Suprapubic skin (tissue), 4 donors: ENCODE measurements around the gene ELMO3. TPM values are rescaled to one million over a fixed set of nuclear protein-coding genes. Genes with fewer than 3 reads are reported as not detected.
A peak's percentile ranks its signal among the peaks of the same experiment; 100 is the strongest.

Experiments
- DNase-seq, 2 donors: peaks; one replicate each; pipeline ENCODE4 v3.0.0-alpha.2; 2019; ENCODE audit warnings: low spot score in 2 of 2
- H3K27ac ChIP-seq: fragments of 200-600 bp; sonication (generic); one replicate; pipeline ENCODE4 v1.5.1; 2019
- H3K27me3 ChIP-seq: fragments of 200-600 bp; sonication (generic); one replicate; pipeline ENCODE4 v1.5.1; 2019
- H3K36me3 ChIP-seq: fragments of 200-600 bp; sonication (generic); one replicate; pipeline ENCODE4 v1.5.1; 2019
- H3K4me1 ChIP-seq: fragments of 200-600 bp; sonication (generic); one replicate; pipeline ENCODE4 v1.5.1; 2019
- H3K4me3 ChIP-seq: fragments of 200-600 bp; sonication (generic); one replicate; pipeline ENCODE4 v1.5.1; 2019; ENCODE audit warnings: mild to moderate bottlenecking
- H3K9me3 ChIP-seq: fragments of 200-600 bp; sonication (generic); one replicate; pipeline ENCODE4 v1.5.1; 2019
- EP300 ChIP-seq: sonication (generic); formaldehyde crosslinking; IDR thresholded peaks from one replicate; pipeline ENCODE4 v1.6.1; 2017; ENCODE audit warnings: antibody characterized with exemption
- POLR2A ChIP-seq, 2 donors: fragments of 450-650 bp; IDR thresholded peaks; one replicate each; pipeline ENCODE4 v1.6.1; 2017; ENCODE audit warnings: antibody characterized with exemption in 2 of 2, mild to moderate bottlenecking in 2 of 2, moderate library complexity in 2 of 2
- POLR2AphosphoS5 ChIP-seq, 3 donors: sonication (generic); formaldehyde crosslinking; IDR thresholded peaks; one replicate each; pipeline ENCODE4 v1.6.1; 2017; ENCODE audit warnings: antibody characterized with exemption in 3 of 3
- WGBS: methylation state at CpG from one replicate; pipeline ENCODE4 v1.1.5; 2018; 5-methylcytosine and 5-hydroxymethylcytosine counted together
- total RNA-seq, 4 donors: library from RNA; depleted of rRNA; stranded (reverse); fragments of >200 nt; gene quantifications; one replicate each; pipeline ENCODE4 v1.1.0, GENCODE V29; 2016
- TF ChIP-seq, protein P1 (sequence below), 2 donors: fragments of 200-600 bp in 1 of 2; fragments of 450-650 bp in 1 of 2; sonication (generic) in 1 of 2; IDR thresholded peaks; one replicate each; pipeline ENCODE4 v1.5.1; 2016 to 2019; ENCODE audit warnings: antibody characterized with exemption in 2 of 2, mild to moderate bottlenecking in 1 of 2, moderate library complexity in 1 of 2

Gene ELMO3
- total RNA-seq, 4 donors from 2014 or later = 48.0 to 77.6 (median 56.7) TPM

DNA sequence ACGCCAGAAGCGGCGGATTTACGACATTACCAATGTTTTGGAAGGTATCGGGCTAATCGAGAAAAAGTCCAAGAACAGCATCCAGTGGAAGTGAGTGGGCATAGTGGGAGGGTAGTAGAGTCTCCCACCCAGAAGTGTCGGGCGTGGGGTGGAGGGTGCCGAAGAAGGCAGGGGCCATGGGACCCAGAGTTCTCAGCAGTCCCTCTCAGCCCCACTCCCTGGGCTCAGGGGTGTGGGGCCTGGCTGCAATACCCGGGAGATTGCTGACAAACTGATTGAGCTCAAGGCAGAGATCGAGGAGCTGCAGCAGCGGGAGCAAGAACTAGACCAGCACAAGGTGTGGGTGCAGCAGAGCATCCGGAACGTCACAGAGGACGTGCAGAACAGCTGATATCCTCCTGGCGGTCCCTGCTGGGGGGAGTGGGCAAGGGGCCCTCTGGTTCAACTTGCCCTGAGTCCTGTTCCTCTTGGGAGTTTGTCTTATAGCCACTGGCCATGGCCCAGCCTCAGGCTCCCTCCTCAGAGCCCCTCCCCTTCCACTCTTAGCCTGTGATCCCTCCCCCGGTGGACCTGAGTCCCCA, 6.1 kb upstream of the ELMO3 start:
- no peaks in the 10 kb centered on the region for H3K9me3 ChIP-seq
- H3K4me1 ChIP-seq = peaks cover 36% of the 10 kb centered on the region
- peak overlapping the region; percentile 83 for H3K4me3 ChIP-seq
- H3K27ac ChIP-seq = peak overlapping the region; percentile 55
- WGBS = 25% methylated on average over 17 of the region's 17 CpGs
- DNase-seq = no peak
- H3K36me3 ChIP-seq = peaks cover 41% of the 10 kb centered on the region
- no peaks in the 10 kb centered on the region for H3K27me3 ChIP-seq
- TF ChIP-seq POLR2A (IDR thresholded peaks at IDR 0.05) (no peak), POLR2AphosphoS5 (IDR thresholded peaks at IDR 0.05) (no peak), EP300 (no peak)
- TF ChIP-seq, protein P1, sequence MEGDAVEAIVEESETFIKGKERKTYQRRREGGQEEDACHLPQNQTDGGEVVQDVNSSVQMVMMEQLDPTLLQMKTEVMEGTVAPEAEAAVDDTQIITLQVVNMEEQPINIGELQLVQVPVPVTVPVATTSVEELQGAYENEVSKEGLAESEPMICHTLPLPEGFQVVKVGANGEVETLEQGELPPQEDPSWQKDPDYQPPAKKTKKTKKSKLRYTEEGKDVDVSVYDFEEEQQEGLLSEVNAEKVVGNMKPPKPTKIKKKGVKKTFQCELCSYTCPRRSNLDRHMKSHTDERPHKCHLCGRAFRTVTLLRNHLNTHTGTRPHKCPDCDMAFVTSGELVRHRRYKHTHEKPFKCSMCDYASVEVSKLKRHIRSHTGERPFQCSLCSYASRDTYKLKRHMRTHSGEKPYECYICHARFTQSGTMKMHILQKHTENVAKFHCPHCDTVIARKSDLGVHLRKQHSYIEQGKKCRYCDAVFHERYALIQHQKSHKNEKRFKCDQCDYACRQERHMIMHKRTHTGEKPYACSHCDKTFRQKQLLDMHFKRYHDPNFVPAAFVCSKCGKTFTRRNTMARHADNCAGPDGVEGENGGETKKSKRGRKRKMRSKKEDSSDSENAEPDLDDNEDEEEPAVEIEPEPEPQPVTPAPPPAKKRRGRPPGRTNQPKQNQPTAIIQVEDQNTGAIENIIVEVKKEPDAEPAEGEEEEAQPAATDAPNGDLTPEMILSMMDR (IDR thresholded peaks at IDR 0.05) = no peak

DNA sequence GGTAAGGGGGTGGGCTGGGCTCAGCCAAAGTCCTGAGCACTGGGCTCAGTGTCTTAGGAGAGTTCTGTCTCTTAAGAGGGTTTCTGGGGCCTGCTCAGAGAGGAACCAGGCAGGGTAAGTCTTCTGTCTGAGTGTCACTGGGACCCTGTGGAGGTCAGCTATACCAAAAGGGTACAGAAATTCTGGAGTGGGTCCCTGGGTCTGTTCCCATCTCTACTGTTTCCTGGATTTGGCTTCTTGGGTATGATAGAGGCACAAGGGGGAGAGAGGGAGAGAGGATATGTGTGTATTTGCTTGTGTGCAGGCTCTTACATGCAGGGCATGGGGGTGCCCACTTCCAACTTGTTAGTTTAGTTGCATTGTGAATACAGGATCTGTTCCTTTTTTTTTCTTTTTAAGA, 5.4 kb upstream of the ELMO3 start:
- Histone ChIP-seq H3K27ac (no peak overlapping the region), H3K36me3 (peaks cover 44% of the 10 kb centered on the region), H3K4me1 (peaks cover 43% of the 10 kb centered on the region), H3K27me3 (no peaks in the 10 kb centered on the region), H3K4me3 (peak overlapping the region; percentile 83), H3K9me3 (no peaks in the 10 kb centered on the region)
- TF ChIP-seq POLR2A (IDR thresholded peaks at IDR 0.05) (no peak), POLR2AphosphoS5 (IDR thresholded peaks at IDR 0.05) (no peak), EP300 (no peak)
- TF ChIP-seq, protein P1 (IDR thresholded peaks at IDR 0.05) = no peak
- no peak for DNase-seq

DNA sequence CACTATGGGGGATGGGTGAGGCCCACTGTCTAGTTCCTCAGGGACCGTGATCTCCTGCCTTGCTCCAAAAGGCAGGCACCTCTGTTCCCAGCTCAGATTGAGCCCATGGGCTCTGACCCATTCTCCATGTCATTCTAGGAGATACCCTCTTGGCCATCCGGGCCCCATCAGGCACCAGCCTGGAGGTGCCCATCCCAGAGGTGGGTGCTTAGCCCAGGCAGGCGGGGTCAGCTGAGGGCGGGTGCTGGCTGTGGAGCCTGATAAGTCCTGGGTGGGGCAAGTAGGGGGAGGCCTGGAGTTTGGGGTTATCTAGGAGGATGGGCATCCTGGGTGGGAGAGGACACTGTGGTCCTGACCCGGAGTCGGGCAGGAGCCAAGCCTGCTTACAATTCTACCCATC, 4.7 kb upstream of the ELMO3 start:
- Histone ChIP-seq H3K9me3 (no peaks in the 10 kb centered on the region), H3K27me3 (no peaks in the 10 kb centered on the region), H3K4me1 (peaks cover 50% of the 10 kb centered on the region), H3K4me3 (no peak overlapping the region), H3K27ac (no peak overlapping the region), H3K36me3 (peaks cover 44% of the 10 kb centered on the region)
- 84% methylated on average over 6 of the region's 6 CpGs for WGBS
- no peak for DNase-seq
- no peak for TF ChIP-seq POLR2A (IDR thresholded peaks at IDR 0.05)
- TF ChIP-seq, protein P1 (IDR thresholded peaks at IDR 0.05) = no peak
- TF ChIP-seq POLR2AphosphoS5 (IDR thresholded peaks at IDR 0.05) = no peak
- no peak for TF ChIP-seq EP300

DNA sequence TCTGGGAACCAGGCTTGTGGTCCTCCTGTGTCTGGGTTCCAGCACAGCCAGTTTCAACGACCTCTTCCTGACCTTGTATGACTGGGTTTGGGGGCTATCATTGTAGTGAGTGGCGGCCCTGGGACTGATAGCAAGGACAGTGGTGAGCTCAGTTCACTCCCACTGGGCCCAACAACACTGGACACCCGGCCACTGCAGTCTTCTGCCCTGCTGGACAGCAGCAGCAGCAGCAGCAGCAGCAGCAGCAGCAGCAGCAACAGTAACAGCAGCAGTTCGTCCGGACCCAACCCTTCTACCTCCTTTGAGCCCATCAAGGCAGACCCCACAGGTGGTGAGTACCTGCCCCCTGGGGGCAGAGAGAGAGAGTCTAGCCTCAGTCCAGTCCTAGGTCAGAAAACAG, 3.3 kb upstream of the ELMO3 start:
- WGBS = 70% methylated on average over 2 of the region's 5 CpGs
- peaks cover 60% of the 10 kb centered on the region for H3K4me1 ChIP-seq
- no peak overlapping the region for H3K27ac ChIP-seq

DNA sequence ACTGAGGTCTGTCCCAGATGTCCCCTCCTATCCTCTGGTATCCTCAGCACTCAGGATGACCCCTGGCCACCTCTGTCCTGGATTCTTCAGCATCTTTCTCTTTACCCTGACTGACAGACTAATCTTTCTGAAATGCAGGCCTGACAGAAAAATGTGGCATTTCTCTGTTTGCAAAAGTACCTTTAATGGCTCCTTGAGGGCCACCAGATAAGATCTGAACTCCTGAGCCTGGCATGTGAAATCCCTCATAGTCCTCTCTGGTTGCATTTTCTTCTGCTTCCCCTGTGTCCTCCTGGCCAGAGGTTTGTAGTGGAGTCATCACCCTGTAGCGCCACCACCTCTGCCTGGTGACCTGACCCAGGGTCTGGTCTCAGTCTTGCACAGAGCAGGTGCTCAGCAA, 2.0 kb upstream of the ELMO3 start:
- no peak overlapping the region for H3K27ac ChIP-seq
- no peaks in the 10 kb centered on the region for H3K27me3 ChIP-seq
- H3K36me3 ChIP-seq = peaks cover 52% of the 10 kb centered on the region
- no peaks in the 10 kb centered on the region for H3K9me3 ChIP-seq
- 100% methylated on average over 1 of the region's 1 CpG for WGBS
- TF ChIP-seq EP300 = no peak
- TF ChIP-seq, protein P1 (IDR thresholded peaks at IDR 0.05) = no peak
- no peak for TF ChIP-seq POLR2A (IDR thresholded peaks at IDR 0.05)
- TF ChIP-seq POLR2AphosphoS5 (IDR thresholded peaks at IDR 0.05) = no peak
- peaks cover 53% of the 10 kb centered on the region for H3K4me1 ChIP-seq
- no peak overlapping the region for H3K4me3 ChIP-seq
- no peak for DNase-seq

More for the DNA sequence above, 3.3 kb upstream of the ELMO3 start:
- no peaks in the 10 kb centered on the region for H3K9me3 ChIP-seq
- H3K36me3 ChIP-seq = peaks cover 44% of the 10 kb centered on the region
- H3K27me3 ChIP-seq = no peaks in the 10 kb centered on the region
- H3K4me3 ChIP-seq = no peak overlapping the region
- DNase-seq = no peak
- no peak for TF ChIP-seq POLR2AphosphoS5 (IDR thresholded peaks at IDR 0.05)
- TF ChIP-seq POLR2A (IDR thresholded peaks at IDR 0.05) = no peak
- TF ChIP-seq, protein P1 (IDR thresholded peaks at IDR 0.05) = no peak
- no peak for TF ChIP-seq EP300
